Type B pancreatic cell (in vitro differentiated cells): ENCODE results near the gene LEKR1. TPM values are rescaled to one million over a fixed set of nuclear protein-coding genes. Genes with fewer than 3 reads are reported as not detected.

Experiments
- DNase-seq: peaks from one replicate; pipeline ENCODE4 v3.0.0; 2021; ENCODE audit warnings: mixed read lengths; ENCODE audit not compliant: unreplicated experiment; ENCODE audit errors: extremely low spot score
- H3K27ac Mint-ChIP-seq: 2 replicates; pipeline ENCODE4 v1.8.0; 2021; ENCODE audit warnings: mild to moderate bottlenecking, mixed read lengths
- H3K27me3 Mint-ChIP-seq: 2 replicates; pipeline ENCODE4 v1.8.0; 2021; ENCODE audit warnings: mixed read lengths
- H3K36me3 Mint-ChIP-seq: 2 replicates; pipeline ENCODE4 v1.8.0; 2021; ENCODE audit warnings: mixed read lengths
- H3K4me1 Mint-ChIP-seq: one replicate; pipeline ENCODE4 v1.8.0; 2021; ENCODE audit warnings: mixed read lengths; ENCODE audit not compliant: unreplicated experiment
- H3K4me3 Mint-ChIP-seq: 2 replicates; pipeline ENCODE4 v1.8.0; 2021; ENCODE audit warnings: mild to moderate bottlenecking, mixed read lengths
- H3K9me3 Mint-ChIP-seq: 2 replicates; pipeline ENCODE4 v1.8.0; 2021; ENCODE audit warnings: mixed read lengths
- total RNA-seq: library from RNA; stranded (reverse); gene quantifications from 2 replicates; pipeline ENCODE4 v1.2.1, GENCODE V29; 2021; ENCODE audit warnings: low replicate concordance
- TF ChIP-seq, protein P1 (sequence below): fragments of 200-600 bp; sonication (generic); conservative IDR thresholded peaks from 2 replicates; pipeline ENCODE4 v1.5.0; 2021; ENCODE audit warnings: antibody characterized with exemption, mild to moderate bottlenecking

LEKR1 gene
- total RNA-seq, 1 donor from 2014 or later: 1.6 TPM

DNA sequence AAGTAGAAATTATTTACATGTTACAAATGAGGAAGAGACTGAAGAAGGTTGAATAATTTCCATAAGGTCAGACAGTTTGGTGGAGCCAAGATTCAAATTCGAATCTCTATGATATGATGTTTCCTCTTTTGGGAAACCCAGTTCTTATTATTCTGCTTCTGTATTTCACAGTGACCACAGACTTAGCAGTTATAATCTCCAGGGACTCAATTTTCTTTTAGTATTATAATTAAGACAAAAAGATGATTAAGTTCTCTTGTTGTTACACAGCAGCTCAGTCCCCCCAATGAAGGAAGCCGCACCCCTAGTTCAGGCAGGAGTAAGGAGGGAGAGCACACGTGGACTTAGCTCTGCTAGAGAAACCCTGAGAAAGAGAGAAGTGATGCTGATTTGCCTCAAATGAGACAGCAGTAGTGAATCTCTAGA lies 203.2 kb downstream of the LEKR1 start:
- Mint-ChIP-seq H3K27ac (no peak overlapping the region), H3K27me3 (no peaks in the 10 kb centered on the region), H3K4me1 (peaks cover 5% of the 10 kb centered on the region), H3K36me3 (no peaks in the 10 kb centered on the region), H3K9me3 (no peaks in the 10 kb centered on the region), H3K4me3 (no peak overlapping the region)
- TF ChIP-seq, protein P1, sequence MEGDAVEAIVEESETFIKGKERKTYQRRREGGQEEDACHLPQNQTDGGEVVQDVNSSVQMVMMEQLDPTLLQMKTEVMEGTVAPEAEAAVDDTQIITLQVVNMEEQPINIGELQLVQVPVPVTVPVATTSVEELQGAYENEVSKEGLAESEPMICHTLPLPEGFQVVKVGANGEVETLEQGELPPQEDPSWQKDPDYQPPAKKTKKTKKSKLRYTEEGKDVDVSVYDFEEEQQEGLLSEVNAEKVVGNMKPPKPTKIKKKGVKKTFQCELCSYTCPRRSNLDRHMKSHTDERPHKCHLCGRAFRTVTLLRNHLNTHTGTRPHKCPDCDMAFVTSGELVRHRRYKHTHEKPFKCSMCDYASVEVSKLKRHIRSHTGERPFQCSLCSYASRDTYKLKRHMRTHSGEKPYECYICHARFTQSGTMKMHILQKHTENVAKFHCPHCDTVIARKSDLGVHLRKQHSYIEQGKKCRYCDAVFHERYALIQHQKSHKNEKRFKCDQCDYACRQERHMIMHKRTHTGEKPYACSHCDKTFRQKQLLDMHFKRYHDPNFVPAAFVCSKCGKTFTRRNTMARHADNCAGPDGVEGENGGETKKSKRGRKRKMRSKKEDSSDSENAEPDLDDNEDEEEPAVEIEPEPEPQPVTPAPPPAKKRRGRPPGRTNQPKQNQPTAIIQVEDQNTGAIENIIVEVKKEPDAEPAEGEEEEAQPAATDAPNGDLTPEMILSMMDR: no peak
- no peak for DNase-seq

DNA sequence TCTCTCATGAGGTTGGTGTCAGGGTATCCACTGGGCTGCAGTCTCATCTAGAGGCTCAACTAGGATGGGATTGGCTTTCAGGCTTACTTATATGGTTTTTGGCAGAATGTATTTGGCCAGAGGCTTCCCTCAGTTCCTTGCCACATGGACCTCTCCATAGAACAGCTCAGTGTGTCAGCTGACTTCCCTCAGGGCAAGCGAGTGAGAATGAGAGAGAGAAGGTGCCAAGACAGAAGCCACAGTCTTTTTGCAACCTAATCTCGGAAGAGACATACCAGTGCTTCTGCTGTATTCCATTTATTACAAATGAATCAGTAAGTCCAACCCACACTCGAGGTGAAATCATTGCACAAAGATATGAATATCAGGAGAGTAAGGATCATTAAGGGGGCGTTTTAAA lies 204.6 kb downstream of the LEKR1 start:
- TF ChIP-seq, protein P1: no peak
- H3K9me3 Mint-ChIP-seq: no peaks in the 10 kb centered on the region
- no peaks in the 10 kb centered on the region for H3K27me3 Mint-ChIP-seq
- H3K4me3 Mint-ChIP-seq: no peak overlapping the region
- H3K4me1 Mint-ChIP-seq: peaks cover 5% of the 10 kb centered on the region
- no peaks in the 10 kb centered on the region for H3K36me3 Mint-ChIP-seq
- H3K27ac Mint-ChIP-seq: no peak overlapping the region
- no peak for DNase-seq

DNA sequence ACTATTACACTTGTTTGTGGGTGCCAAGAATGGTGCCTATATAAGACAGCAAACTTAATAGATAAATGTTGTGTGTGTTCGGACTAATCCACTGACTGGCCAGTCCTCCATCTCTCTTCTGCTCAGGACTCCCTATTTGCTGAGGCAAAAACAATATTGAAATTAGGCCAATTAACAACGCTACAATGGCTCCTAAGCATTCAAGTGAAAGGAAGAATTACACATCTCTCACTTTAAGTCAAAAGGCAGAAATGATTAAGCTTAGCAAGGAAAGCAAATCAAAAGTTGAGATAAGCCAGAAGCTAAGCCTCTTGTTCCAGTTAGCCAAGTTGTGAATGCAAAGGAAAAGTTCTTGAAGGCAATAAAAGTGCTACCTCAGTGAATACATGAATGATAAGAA lies 206.8 kb downstream of the LEKR1 start:
- H3K27me3 Mint-ChIP-seq: peaks cover 4% of the 10 kb centered on the region

DNA sequence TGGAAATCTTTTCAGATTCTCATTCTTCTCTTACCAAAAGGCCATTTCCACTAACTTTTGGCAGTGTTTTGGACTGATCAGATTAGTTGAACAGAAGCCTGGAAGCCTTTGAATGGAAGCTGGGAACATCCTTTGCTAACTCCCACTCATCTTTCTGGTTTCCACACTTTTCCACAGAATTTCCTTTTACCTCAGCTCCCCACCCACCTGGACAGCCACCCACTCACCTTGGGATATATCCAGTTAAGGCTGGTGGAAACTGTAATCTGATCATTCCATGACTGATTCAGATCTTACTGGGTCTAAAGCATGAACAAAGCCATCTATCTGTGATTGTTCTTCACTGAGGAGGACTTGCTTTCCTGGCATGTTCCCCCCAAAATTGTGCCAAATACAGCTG lies 214.3 kb downstream of the LEKR1 start:
- TF ChIP-seq, protein P1: no peak
- Mint-ChIP-seq H3K9me3 (no peaks in the 10 kb centered on the region), H3K27me3 (peaks cover 4% of the 10 kb centered on the region), H3K27ac (no peak overlapping the region), H3K4me1 (no peaks in the 10 kb centered on the region), H3K4me3 (no peak overlapping the region), H3K36me3 (no peaks in the 10 kb centered on the region)
- no peak for DNase-seq

More for the DNA sequence above, 206.8 kb downstream of the LEKR1 start:
- H3K9me3 Mint-ChIP-seq: no peaks in the 10 kb centered on the region
- peaks cover 4% of the 10 kb centered on the region for H3K4me1 Mint-ChIP-seq
- H3K4me3 Mint-ChIP-seq: no peak overlapping the region
- no peak overlapping the region for H3K27ac Mint-ChIP-seq
- DNase-seq: no peak
- no peaks in the 10 kb centered on the region for H3K36me3 Mint-ChIP-seq
- TF ChIP-seq, protein P1: no peak

DNA sequence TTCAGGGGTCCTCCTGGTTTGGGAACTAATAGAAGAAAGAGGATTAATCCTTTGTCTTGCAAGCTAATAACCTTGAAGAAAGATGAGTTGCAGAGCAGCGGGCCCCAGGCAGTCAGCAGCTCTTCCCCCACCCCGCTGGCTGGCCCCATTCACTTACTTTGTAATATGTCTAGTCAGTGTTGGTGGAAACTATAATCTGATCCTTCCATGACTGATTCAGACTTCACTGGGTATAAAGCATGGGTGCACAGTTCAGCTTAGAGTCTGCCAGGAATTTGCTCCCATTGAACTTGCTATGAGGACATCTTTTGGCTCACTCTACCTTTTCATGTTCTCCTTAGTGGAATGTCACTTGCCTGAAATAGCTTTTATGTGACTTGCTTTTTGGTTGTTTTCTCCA lies 216.1 kb downstream of the LEKR1 start:
- Mint-ChIP-seq H3K36me3 (no peaks in the 10 kb centered on the region), H3K4me3 (no peak overlapping the region), H3K9me3 (no peaks in the 10 kb centered on the region), H3K27me3 (peaks cover 4% of the 10 kb centered on the region), H3K4me1 (no peaks in the 10 kb centered on the region), H3K27ac (no peak overlapping the region)
- no peak for DNase-seq
- TF ChIP-seq, protein P1: no peak

DNA sequence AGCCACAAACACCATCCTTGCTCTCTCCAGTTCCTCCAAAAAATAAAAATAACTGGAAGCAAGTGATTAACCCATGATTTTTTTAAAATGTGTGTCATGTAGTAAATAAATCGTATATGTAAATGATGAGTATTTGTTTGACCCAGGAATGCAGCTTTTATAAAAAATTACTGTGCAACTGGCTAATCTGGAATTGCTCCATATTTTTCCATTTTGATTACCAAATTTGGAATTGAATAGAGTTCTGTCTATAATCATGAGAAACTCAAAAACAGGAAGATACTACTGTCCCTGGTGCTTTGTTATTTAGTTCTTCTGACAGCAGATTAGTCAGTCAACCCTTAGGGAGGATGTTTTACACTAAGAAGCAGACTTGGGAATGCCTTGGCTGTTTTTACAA lies 217.6 kb downstream of the LEKR1 start:
- Mint-ChIP-seq H3K9me3 (no peaks in the 10 kb centered on the region), H3K4me3 (no peak overlapping the region), H3K27me3 (no peaks in the 10 kb centered on the region), H3K4me1 (no peaks in the 10 kb centered on the region), H3K27ac (no peak overlapping the region), H3K36me3 (no peaks in the 10 kb centered on the region)
- TF ChIP-seq, protein P1: no peak
- no peak for DNase-seq
